ENCODE data around the gene EGFL7. TPM values are rescaled to one million over a fixed set of nuclear protein-coding genes. Genes with fewer than 3 reads are reported as not detected.

EGFL7 gene
- total RNA-seq, 1 experiment from 2014 or later: 53.1 TPM

DNA sequence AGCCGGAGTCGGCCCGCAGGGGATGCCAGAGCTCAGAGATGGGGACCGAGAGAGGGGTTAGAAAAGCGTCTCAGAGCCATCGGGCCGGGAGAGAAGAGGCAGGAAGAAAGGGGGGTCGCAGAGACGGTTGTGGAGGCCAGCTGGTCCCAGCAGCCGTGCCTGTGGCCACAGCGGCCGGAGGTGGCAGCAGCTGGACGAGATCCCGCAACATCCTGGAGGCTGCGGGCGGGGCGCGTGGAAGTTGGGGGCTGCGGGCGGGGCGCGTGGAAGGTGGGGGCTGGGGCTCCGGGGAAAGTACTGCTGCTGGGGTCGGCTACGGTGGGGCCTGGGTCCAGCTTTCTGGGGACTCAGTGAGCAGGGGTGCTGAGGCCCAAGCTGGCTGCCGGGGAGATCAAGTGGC, 34.4 kb upstream of the EGFL7 start:
- no peaks in the 10 kb centered on the region for H3K9me2 ChIP-seq (ENCODE audit: insufficient read depth)
- no peaks in the 10 kb centered on the region for H3K36me3 ChIP-seq (ENCODE audit: low read depth)
- H2AFZ ChIP-seq: no peak overlapping the region
- H3K9me3 ChIP-seq (ENCODE audit: insufficient read depth, low read depth): no peaks in the 10 kb centered on the region
- H3K27ac ChIP-seq: no peak overlapping the region
- TF ChIP-seq EZH2 (IDR thresholded peaks at IDR 0.05; ENCODE audit: low read depth) (no peak), CTCF (conservative IDR thresholded peaks at IDR 0.05) (no peak)
- no peaks in the 10 kb centered on the region for H3K27me3 ChIP-seq (ENCODE audit: insufficient read depth, low read depth)
- CTCF ChIA-PET: no interaction called here
- peaks cover 13% of the 10 kb centered on the region for H3F3A ChIP-seq (ENCODE audit: insufficient read depth, low read depth)
- no peak for DNase-seq
- H3K4me2 ChIP-seq: no peak overlapping the region
- no peaks in the 10 kb centered on the region for H3K4me1 ChIP-seq (replicated peaks; ENCODE audit: insufficient read depth)
- POLR2A ChIA-PET (ENCODE audit: unreplicated experiment): interaction anchor here (0.6 kb wide), 1 partner anchor 81 kb away, joined by 8 read pairs; no protein-coding TSS in a partner anchor
- no peaks in the 10 kb centered on the region for H3K79me2 ChIP-seq (ENCODE audit: low read depth)
- H3K4me3 ChIP-seq: no peak overlapping the region
- H4K20me1 ChIP-seq (ENCODE audit: insufficient read depth): no peaks in the 10 kb centered on the region
- intact Hi-C loops (cut with micrococcal nuclease; ENCODE audit: unreplicated experiment): loop anchor here (5.0 kb wide), 1 partner anchor 51 kb away; no protein-coding TSS in a partner anchor
- BruUV-seq (replicated peaks): no TSS peak

- POLR2A ChIA-PET (ENCODE audit: unreplicated experiment): no interaction called here
- H3K9me2 ChIP-seq (ENCODE audit: insufficient read depth): no peaks in the 10 kb centered on the region
- TF ChIP-seq EZH2 (IDR thresholded peaks at IDR 0.05; ENCODE audit: low read depth) (no peak), CTCF (conservative IDR thresholded peaks at IDR 0.05) (no peak)
- no peaks in the 10 kb centered on the region for H3K36me3 ChIP-seq (ENCODE audit: low read depth)
- H3K4me2 ChIP-seq: no peak overlapping the region
- peaks cover 13% of the 10 kb centered on the region for H3F3A ChIP-seq (ENCODE audit: insufficient read depth, low read depth)
- BruUV-seq (replicated peaks): no TSS peak
- H3K9me3 ChIP-seq (ENCODE audit: insufficient read depth, low read depth): no peaks in the 10 kb centered on the region
- DNase-seq: no peak
- CTCF ChIA-PET: interaction anchor here (0.6 to 1.2 kb wide), 3 partner anchors 50 to 141 kb away, joined by 3 to 5 read pairs (median 4); no protein-coding TSS in a partner anchor
- no peaks in the 10 kb centered on the region for H3K4me1 ChIP-seq (replicated peaks; ENCODE audit: insufficient read depth)
- H3K27ac ChIP-seq: no peak overlapping the region
- intact Hi-C loops (cut with micrococcal nuclease; ENCODE audit: unreplicated experiment): loop anchor here (5.0 kb wide), 1 partner anchor 52 kb away; no protein-coding TSS in a partner anchor
- no peaks in the 10 kb centered on the region for H4K20me1 ChIP-seq (ENCODE audit: insufficient read depth)
- no peak overlapping the region for H3K4me3 ChIP-seq
- H3K79me2 ChIP-seq (ENCODE audit: low read depth): no peaks in the 10 kb centered on the region
- H3K27me3 ChIP-seq (ENCODE audit: insufficient read depth, low read depth): no peaks in the 10 kb centered on the region
- H2AFZ ChIP-seq: no peak overlapping the region
Observed at GRCh38 chr9:136629001-136629878, 33.5 kb upstream of the EGFL7 start.

GRCh38 chr9:136629879-136630661, 32.6 kb upstream of the EGFL7 start:
- TF ChIP-seq CTCF (conservative IDR thresholded peaks at IDR 0.05): peak; percentile 86
- no peak for TF ChIP-seq EZH2 (IDR thresholded peaks at IDR 0.05; ENCODE audit: low read depth)
- intact Hi-C loops (cut with micrococcal nuclease; ENCODE audit: unreplicated experiment): loop anchor here (2.0 to 10.0 kb wide), 5 partner anchors 53 to 1028 kb away; partner anchors contain the start of gene SNAPC4
- CTCF ChIA-PET: interaction anchor here (0.6 to 1.2 kb wide), 3 partner anchors 51 to 142 kb away, joined by 3 to 5 read pairs (median 4); no protein-coding TSS in a partner anchor
- Histone ChIP-seq H3F3A (ENCODE audit: insufficient read depth, low read depth) (peaks cover 16% of the 10 kb centered on the region), H3K79me2 (ENCODE audit: low read depth) (no peaks in the 10 kb centered on the region), H3K27me3 (ENCODE audit: insufficient read depth, low read depth) (no peaks in the 10 kb centered on the region), H3K9me2 (ENCODE audit: insufficient read depth) (no peaks in the 10 kb centered on the region), H3K4me1 (replicated peaks; ENCODE audit: insufficient read depth) (0 out of 2 replicates have a peak, but pooled peaks cover 1% of the 10 kb centered on the region), H3K27ac (no peak overlapping the region), H3K9me3 (ENCODE audit: insufficient read depth, low read depth) (no peaks in the 10 kb centered on the region), H3K4me3 (no peak overlapping the region), H3K36me3 (ENCODE audit: low read depth) (no peaks in the 10 kb centered on the region), H3K4me2 (peak overlapping the region; percentile 73), H2AFZ (peak overlapping the region; percentile 55; the same call in 1 of the 2 replicates), H4K20me1 (ENCODE audit: insufficient read depth) (no peaks in the 10 kb centered on the region)
- no TSS peak for BruUV-seq (replicated peaks)
- peak in 1 of 2 experiments; percentile 80 for DNase-seq
- POLR2A ChIA-PET (ENCODE audit: unreplicated experiment): no interaction called here
